GM23338 (cell line): ENCODE measurements around the gene PALLD. TPM values are rescaled to one million over a fixed set of nuclear protein-coding genes. Genes with fewer than 3 reads are reported as not detected.

ENCODE experiments used
- ATAC-seq: fragments of 200-7000 bp; cut with Tn5 transposase; 3 replicates; pipeline ENCODE4 v1.9.1; 2020
- DNase-seq: peaks from one replicate; pipeline ENCODE4 v3.0.0-alpha.2; 2015; ENCODE audit warnings: low spot score
- H2AFZ ChIP-seq: fragments of 200-600 bp; sonication (generic); 2 replicates; pipeline ENCODE4 v1.8.0; 2016; ENCODE audit warnings: antibody characterized with exemption, mild to moderate bottlenecking, moderate library complexity
- H3F3A ChIP-seq: fragments of 200-600 bp; sonication (generic); replicated peaks from 2 replicates; pipeline ENCODE4 v1.8.0; 2017; ENCODE audit warnings: antibody characterized with exemption, mixed run types, low read depth
- H3K27ac ChIP-seq: fragments of 200-600 bp; sonication (generic); 2 replicates; pipeline ENCODE4 v1.6.1; 2016; ENCODE audit warnings: low read depth
- H3K27me3 ChIP-seq: fragments of 200-600 bp; sonication (generic); 2 replicates; pipeline ENCODE4 v1.8.0; 2016; ENCODE audit warnings: mild to moderate bottlenecking, mixed run types, moderate library complexity; ENCODE audit not compliant: insufficient read depth
- H3K36me3 ChIP-seq: fragments of 200-600 bp; sonication (generic); 2 replicates; pipeline ENCODE4 v1.8.0; 2016; ENCODE audit warnings: mild to moderate bottlenecking; ENCODE audit not compliant: insufficient read depth
- H3K4me1 ChIP-seq: fragments of 200-600 bp; sonication (generic); 2 replicates; pipeline ENCODE4 v1.8.0; 2016; ENCODE audit warnings: mild to moderate bottlenecking, moderate library complexity; ENCODE audit not compliant: insufficient read depth
- H3K4me2 ChIP-seq: fragments of 200-600 bp; sonication (generic); 2 replicates; pipeline ENCODE4 v1.7.1; 2017; ENCODE audit warnings: mixed run types
- H3K4me3 ChIP-seq: fragments of 200-600 bp; sonication (generic); 2 replicates; pipeline ENCODE4 v1.6.1; 2016; ENCODE audit warnings: mixed run types
- H3K79me2 ChIP-seq: fragments of 200-600 bp; sonication (generic); replicated peaks from 2 replicates; pipeline ENCODE4 v1.8.0; 2017; ENCODE audit warnings: mild to moderate bottlenecking; ENCODE audit not compliant: insufficient read depth
- H3K9me2 ChIP-seq: fragments of 200-600 bp; sonication (generic); 2 replicates; pipeline ENCODE4 v1.8.0; 2017; ENCODE audit not compliant: insufficient read depth
- H4K20me1 ChIP-seq: fragments of 200-600 bp; sonication (generic); replicated peaks from 2 replicates; pipeline ENCODE4 v1.8.0; 2017; ENCODE audit warnings: mild to moderate bottlenecking; ENCODE audit not compliant: insufficient read depth
- H3K27ac Mint-ChIP-seq: 2 replicates; pipeline ENCODE4 v1.8.0; 2020; ENCODE audit warnings: inconsistent platforms, mild to moderate bottlenecking, moderate library complexity, mixed read lengths
- H3K27me3 Mint-ChIP-seq: 3 replicates; pipeline ENCODE4 v1.8.0; 2022; ENCODE audit warnings: low read depth, mild to moderate bottlenecking, moderate library complexity, mixed read lengths, inconsistent platforms; ENCODE audit not compliant: insufficient read depth, poor library complexity
- H3K36me3 Mint-ChIP-seq: 3 replicates; pipeline ENCODE4 v1.8.0; 2021; ENCODE audit warnings: low read depth, mild to moderate bottlenecking, inconsistent platforms, moderate library complexity, mixed read lengths
- H3K4me1 Mint-ChIP-seq: 3 replicates; pipeline ENCODE4 v1.8.0; 2020; ENCODE audit warnings: mild to moderate bottlenecking, inconsistent platforms, mixed read lengths
- H3K4me3 Mint-ChIP-seq: 3 replicates; pipeline ENCODE4 v1.8.0; 2021; ENCODE audit warnings: moderate library complexity, mild to moderate bottlenecking, inconsistent platforms, mixed read lengths
- H3K9me3 Mint-ChIP-seq: 3 replicates; pipeline ENCODE4 v1.8.0; 2020; ENCODE audit warnings: moderate library complexity, mild to moderate bottlenecking, inconsistent platforms, mixed read lengths
- CREB1 ChIP-seq: fragments of 250-450 bp; sonication (Bioruptor Pico); IDR thresholded peaks from 2 replicates; pipeline ENCODE4 v1.5.0; 2020; ENCODE audit warnings: low read depth, mild to moderate bottlenecking, moderate library complexity
- CTCF ChIP-seq, 2 experiments: fragments of 200-600 bp in 1 of 2; sonication (generic) in 1 of 2; conservative IDR thresholded peaks; 2 replicates each; pipeline versions ENCODE4 v1.5.1 to v1.6.1; 2016 to 2017; ENCODE audit warnings: antibody characterized with exemption in 2 of 2, low read depth in 2 of 2, mild to moderate bottlenecking in 2 of 2, moderate library complexity in 1 of 2
- ETS1 ChIP-seq: IDR thresholded peaks from 2 replicates; pipeline ENCODE4 v1.6.1; 2016; ENCODE audit warnings: antibody characterized with exemption
- EZH2 ChIP-seq: fragments of 200-600 bp; sonication (generic); IDR thresholded peaks from one replicate; pipeline ENCODE4 v1.8.0; 2017; ENCODE audit warnings: antibody characterized with exemption, mild to moderate bottlenecking, low read depth; ENCODE audit not compliant: unreplicated experiment
- EZH2phosphoT487 ChIP-seq: fragments of 200-600 bp; sonication (generic); IDR thresholded peaks from one replicate; pipeline ENCODE4 v1.8.1; 2018; ENCODE audit warnings: antibody characterized with exemption; ENCODE audit not compliant: unreplicated experiment
- JUNB ChIP-seq: IDR thresholded peaks from one replicate; pipeline ENCODE4 v1.6.1; 2016; ENCODE audit warnings: antibody characterized with exemption; ENCODE audit not compliant: unreplicated experiment
- NANOG ChIP-seq: IDR thresholded peaks from 2 replicates; pipeline ENCODE4 v1.6.1; 2016; ENCODE audit warnings: antibody characterized with exemption, borderline replicate concordance
- POLR2AphosphoS5 ChIP-seq: IDR thresholded peaks from 2 replicates; pipeline ENCODE4 v1.6.1; 2016; ENCODE audit warnings: antibody characterized with exemption, low read depth
- REST ChIP-seq: IDR thresholded peaks from one replicate; pipeline ENCODE4 v1.6.1; 2018; ENCODE audit warnings: antibody characterized with exemption; ENCODE audit not compliant: unreplicated experiment
- STAT1 ChIP-seq: IDR thresholded peaks from one replicate; pipeline ENCODE4 v1.6.1; 2016; ENCODE audit warnings: antibody characterized with exemption; ENCODE audit not compliant: unreplicated experiment
- ZNF114 ChIP-seq: fragments of 250-450 bp; sonication (Bioruptor Pico); IDR thresholded peaks from 2 replicates; pipeline ENCODE4 v1.5.0; 2020; ENCODE audit warnings: mild to moderate bottlenecking, moderate library complexity
- ZNF331 ChIP-seq: fragments of 250-450 bp; sonication (Bioruptor Pico); IDR thresholded peaks from 2 replicates; pipeline ENCODE4 v1.5.0; 2020; ENCODE audit warnings: low read depth, mild to moderate bottlenecking, moderate library complexity
- ZNF462 ChIP-seq: fragments of 250-450 bp; sonication (Bioruptor Pico); IDR thresholded peaks from 2 replicates; pipeline ENCODE4 v1.5.0; 2020; ENCODE audit warnings: mild to moderate bottlenecking, moderate library complexity
- polyA plus RNA-seq: library from polyadenylated mRNA; unstranded; fragments of >200 nt; fragmentation: Nextera tagmentation; extraction: Ambion mirVana; gene quantifications from 2 replicates; pipeline ENCODE4 v1.2.1, GENCODE V29; 2016
- total RNA-seq: library from RNA; depleted of rRNA; stranded (reverse); fragments of >200 nt; shearing (Covaris generic); gene quantifications from 2 replicates; pipeline ENCODE4 v1.2.3, GENCODE V29; 2014

The PALLD gene
- total and polyA plus RNA-seq, 2 experiments from 2014 or later, result 13.1 to 30.2 TPM

- no peaks in the 10 kb centered on the region for H3K9me2 ChIP-seq
- DNase-seq (no peak), ATAC-seq (no peak)
- H3K4me3 Mint-ChIP-seq, result no peak overlapping the region
- no peaks in the 10 kb centered on the region for H3K36me3 ChIP-seq
- no peak overlapping the region for H3K4me2 ChIP-seq
- no peak overlapping the region for H3K4me3 ChIP-seq
- H3K79me2 ChIP-seq, result no peaks in the 10 kb centered on the region
- H3F3A ChIP-seq, result no peaks in the 10 kb centered on the region
- H3K27me3 Mint-ChIP-seq, result no peaks in the 10 kb centered on the region
- no peak for TF ChIP-seq JUNB
- TF ChIP-seq EZH2phosphoT487, result no peak
- TF ChIP-seq STAT1, result no peak
- TF ChIP-seq CREB1, result no peak
- TF ChIP-seq ZNF114 (CRISPR knock-in tag), result no peak
- no peak for TF ChIP-seq EZH2
- TF ChIP-seq ETS1, result no peak
- TF ChIP-seq NANOG, result no peak
- no peak for TF ChIP-seq REST
- no peak for TF ChIP-seq CTCF (conservative IDR thresholded peaks at IDR 0.05; ENCODE audit: low read depth in 2 of 2)
- TF ChIP-seq ZNF331 (CRISPR knock-in tag), result no peak
- no peak for TF ChIP-seq POLR2AphosphoS5
- no peak for TF ChIP-seq ZNF462 (CRISPR knock-in tag)
- no peaks in the 10 kb centered on the region for H4K20me1 ChIP-seq
- no peaks in the 10 kb centered on the region for H3K4me1 ChIP-seq
- H3K27ac ChIP-seq, result no peak overlapping the region
- H3K27ac Mint-ChIP-seq, result no peak overlapping the region
- H3K9me3 Mint-ChIP-seq, result no peaks in the 10 kb centered on the region
- H2AFZ ChIP-seq, result no peak overlapping the region
- H3K36me3 Mint-ChIP-seq, result no peaks in the 10 kb centered on the region
- no peaks in the 10 kb centered on the region for H3K4me1 Mint-ChIP-seq
- no peaks in the 10 kb centered on the region for H3K27me3 ChIP-seq
Measured at GRCh38 chr4:168598191-168598590, 101.3 kb downstream of the PALLD start.
